HG02571 (cell line): ENCODE results near the gene ZNF135.
A peak's percentile ranks its signal among the peaks of the same experiment; 100 is the strongest.

Source experiments
- ATAC-seq: cut with Tn5 transposase; IDR thresholded peaks from one replicate; pipeline ENCODE4 v1.9.1; 2021; ENCODE audit warnings: mild to moderate bottlenecking, moderate library complexity; ENCODE audit not compliant: unreplicated experiment

ZNF135 gene

DNA sequence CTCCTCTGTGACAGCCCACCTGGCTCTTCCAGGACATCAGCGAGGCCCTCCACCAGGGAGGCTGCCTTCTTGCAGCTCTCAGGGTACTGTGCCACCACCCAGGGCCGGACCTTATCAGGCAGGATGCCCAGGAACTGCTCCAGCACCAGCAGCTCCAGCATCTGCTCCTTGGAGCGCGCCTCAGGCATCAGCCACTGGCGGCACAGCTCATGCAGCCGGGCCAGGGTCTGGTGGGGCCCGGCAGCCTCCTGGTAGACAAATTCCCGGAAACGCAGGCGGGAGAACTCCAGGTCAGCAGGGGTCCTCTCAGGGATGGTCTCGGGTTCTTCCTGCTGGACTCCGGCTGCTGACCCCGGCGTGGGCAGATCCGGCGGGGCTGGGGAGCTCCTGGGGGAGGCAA is 30.8 kb downstream of the ZNF135 start:
- no peak for ATAC-seq

DNA sequence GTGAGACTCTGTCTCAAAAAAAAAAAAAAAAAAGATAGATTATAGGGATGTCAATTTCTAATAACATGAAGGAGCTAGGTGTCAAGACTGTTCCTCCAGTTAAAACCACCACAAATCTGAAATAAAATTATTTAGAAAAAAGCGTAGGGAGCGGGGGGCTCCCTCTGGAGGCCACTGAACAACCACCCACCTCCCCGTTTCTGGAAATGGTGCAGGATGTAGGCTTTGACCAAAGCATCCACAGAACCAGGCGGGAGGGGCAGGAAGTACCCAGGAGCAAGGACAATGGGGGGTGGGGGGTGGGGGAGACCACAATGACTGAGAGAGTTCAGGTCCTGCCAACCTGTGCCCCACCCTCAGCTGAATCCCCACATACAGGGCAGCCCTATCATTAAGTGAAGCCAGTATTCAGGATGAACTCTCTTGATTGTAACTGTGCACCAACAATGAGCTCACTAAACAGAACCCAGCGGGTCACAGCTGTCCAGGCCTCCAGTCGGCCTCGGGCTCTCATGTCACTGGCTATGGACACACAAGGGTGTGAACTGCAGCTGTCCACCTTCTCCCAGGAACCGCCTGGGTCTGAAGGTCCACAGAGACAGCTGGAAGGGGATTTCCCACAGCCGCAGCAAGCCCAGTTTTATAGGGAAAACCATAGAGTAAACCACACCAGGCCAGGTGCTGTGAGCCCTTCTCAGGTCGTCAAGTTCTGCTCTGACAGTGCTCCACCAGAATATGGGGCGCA is 32.3 kb downstream of the ZNF135 start:
- ATAC-seq: no peak

DNA sequence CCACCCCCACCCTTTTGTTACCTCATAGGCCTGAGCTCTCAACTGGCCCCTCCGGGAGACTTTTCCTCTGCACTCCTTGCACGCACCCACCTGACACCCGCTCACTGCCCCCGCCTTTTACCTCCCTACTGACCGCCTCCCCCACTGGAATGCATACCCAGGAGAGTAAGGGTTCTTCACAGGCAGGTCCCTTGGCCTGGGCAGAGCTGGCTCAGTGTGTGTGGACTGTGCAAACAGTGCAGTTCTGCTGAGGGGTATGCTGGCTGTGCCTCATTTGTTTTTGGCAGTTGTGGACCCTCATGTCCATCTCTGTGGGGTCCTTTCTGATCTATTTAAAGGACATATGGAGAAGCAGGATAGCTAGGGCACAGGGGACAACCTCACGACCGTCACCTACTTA is 34.0 kb downstream of the ZNF135 start:
- ATAC-seq: no peak

DNA sequence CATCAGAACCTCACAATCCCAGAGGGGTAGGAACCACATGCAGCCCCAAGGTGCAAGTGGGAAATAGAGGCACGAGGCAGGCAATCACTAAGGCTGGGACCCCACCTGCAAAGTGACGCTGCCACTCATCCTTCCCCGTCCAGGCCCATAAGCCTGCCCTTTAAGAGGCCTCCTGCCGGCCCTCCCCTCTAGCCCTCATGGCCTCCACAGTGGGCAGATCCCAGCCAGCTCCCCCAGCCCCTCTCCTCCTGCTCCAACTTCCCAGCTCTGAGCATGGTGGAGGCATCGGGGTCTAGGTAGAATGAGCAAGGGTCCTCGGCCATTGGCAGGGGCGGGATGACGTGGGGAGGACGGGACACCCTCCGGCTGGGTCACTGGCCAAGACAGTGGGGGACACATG is 36.2 kb downstream of the ZNF135 start:
- ATAC-seq: no peak

DNA sequence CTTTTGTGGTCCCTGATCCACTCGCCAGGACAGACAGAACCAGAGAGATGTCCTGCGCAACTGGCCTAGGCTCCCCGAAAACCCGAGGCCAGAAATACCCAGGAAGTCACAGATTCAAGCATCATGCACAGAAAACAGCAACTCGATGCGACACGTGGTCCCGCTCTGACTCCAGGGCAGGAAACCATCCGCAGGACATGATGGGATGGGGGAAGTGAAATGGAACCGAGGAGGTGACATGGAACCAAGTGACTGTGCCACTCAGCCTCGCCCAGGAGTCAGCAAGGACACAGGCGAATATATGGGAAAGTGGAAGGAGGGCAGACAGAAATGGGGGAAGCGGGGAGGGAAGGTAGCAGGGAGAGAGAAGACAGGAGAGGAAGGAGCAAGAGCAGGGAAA is 37.8 kb downstream of the ZNF135 start:
- ATAC-seq: no peak

DNA sequence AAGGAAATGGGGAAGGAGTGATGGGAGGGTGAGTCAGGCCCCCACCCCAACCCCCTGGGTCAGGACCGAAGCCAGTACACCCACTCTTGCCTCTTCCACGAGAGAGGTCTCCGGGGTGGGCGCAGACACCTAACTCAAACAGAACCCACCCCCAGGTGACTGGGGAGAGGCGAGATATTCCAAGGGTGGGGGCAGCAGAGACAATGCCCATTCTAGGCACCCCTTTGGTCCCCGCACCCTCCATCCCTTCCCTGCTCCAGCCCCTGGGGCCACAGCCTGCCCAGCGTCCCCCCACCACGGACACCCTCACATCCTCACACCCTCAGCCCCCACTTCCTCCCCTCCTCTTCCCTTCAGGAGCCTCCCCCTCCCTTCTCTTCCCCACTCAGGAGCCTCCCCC is 38.3 kb downstream of the ZNF135 start:
- no peak for ATAC-seq

DNA sequence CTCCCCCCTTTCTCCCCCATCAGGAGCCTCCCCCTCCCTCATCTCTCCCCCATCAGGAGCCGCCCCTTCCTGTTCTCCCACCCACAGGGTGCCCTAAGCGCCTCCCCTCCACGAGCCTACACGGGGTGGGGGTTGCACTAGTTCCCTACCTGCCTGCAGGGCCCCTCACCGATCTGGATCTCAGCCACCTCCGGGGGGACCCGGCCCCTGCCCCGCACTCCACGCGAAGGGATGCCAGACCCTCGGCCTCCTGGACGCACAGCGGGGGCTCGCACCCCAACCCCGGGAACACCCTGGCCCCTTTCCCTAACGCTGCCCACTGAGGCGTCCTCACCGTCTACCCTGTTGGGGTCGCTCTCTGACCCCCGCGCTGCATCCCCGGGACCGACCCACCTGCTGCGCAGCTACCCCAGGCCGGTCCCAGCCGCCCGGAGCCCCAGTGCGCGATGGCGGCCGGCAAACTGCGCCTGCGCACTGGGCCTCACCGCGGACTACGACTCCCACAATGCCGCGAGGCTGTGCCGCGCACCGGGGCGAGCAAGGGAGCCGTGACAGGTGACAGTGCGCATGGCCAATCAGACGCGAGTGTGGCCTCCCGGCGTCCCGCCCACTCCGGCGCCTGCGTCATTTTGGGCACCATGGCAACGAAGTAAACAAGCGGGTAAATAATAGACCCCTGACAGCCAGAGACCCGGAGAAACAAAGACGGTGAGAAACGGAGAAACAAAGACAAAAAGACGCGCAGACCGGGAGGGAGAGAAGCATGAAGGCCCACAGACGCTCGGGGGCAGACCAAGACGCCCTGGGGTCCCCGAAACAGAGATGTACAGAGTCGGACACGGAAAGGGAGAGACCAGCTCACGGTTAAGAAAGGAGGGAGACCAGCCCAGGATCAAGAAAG is 38.9 kb downstream of the ZNF135 start, which contains the start of gene ZSCAN18:
ZSCAN18 (minus strand) TSS at position 451 of the 901 bp plus-strand sequence. CDS start 7,964 bp downstream, outside the sequence.
- ATAC-seq: peak; percentile 78

DNA sequence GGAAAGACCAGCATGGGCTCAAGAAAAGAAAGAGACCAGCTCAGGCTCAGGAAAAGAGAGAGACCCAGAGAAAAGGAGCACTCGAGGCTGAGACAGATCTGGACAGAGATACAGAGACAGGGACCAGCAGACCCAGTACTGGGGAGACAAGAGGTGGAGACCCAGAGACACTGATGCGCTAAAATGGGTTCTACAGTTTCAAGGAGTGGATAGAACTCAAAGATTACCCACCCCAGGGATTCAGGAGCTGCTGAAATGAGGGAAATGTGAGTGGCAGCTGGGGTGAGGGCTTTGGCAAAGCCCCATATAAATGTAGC is 39.6 kb downstream of the ZNF135 start:
- no peak for ATAC-seq

DNA sequence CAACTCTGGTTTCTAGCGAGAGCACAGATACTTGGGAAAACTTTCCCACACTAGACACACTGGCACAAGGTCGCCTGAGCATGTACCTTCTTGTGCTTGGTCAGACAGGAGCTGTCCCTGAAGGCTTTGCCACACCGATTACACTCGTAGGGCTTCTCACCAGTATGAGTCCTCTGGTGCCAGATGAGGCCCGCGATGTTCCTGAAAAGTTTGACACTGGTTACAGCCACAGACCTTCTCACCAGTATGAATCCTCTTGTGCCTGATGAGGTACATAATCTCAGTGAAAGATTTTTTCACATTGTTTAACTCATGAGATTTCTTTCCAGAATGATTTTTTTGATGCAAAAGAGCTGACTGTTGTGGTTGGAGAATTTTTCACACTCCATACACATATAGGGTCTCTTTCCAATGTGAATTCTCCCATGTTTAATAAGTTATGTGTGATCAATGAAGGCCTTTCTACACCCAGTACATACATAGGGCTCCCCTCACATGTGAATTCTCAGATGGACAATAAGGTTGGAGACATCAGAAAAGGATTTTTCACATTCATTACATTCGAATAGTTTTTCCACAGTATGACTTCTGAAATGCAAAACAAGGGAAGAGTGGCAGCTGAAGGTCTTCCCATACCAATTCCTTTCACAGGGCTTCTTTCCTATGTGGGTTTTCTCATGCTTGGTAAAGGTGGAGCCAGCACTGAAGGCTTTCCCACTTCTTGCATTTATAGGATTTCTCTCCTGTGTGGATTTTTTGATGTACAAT is 48.9 kb downstream of the ZNF135 start:
- ATAC-seq: no peak

DNA sequence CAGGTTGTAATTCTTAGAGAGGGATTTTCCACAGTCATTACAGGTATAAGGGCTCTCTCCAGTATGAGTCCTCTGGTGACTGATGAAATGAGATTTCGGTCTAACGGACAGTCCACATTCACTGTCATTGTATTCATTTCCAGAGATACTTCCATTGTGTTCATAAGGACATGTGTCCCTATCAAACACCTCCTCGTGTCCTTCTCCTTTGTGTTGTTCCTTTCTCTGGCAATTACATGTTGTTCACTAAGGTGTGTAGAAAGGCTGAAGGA is 49.4 kb downstream of the ZNF135 start:
- no peak for ATAC-seq

DNA sequence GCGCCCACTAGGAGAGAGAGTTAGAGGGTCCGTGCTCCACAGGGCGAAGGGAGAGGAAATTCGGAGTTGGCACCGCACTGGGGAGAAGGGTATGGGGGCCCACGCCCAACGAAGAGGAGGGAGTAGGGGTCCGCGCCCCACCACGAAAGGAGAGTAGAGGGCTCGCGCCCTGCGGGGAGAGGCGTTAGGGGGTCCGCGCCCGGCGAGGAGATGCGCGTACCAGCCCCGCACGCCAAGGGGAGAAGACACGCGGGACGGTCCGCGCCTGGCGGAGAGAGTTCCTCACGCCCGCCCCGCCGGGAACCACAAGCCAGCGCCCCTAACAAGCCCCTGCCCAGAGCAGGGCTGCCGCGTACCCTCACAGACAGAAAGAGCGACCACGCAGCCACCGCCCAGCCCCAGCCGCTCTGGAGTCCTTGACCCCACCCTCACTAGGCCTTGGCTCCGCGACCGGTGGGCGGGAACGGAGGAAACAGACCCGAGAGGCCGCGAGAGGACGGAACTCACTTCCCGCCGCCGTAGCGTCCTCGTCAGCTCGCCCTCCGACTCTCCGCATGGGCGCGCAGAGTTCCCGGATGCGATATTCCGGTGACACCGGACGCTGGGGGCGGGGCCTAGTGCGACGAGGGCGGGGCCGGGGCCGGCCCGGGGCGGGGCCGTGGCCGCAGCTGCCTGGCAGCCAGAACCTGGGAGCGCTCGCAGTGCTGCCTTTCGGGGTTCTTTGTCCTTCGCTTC is 58.9 kb downstream of the ZNF135 start:
- no peak for ATAC-seq

DNA sequence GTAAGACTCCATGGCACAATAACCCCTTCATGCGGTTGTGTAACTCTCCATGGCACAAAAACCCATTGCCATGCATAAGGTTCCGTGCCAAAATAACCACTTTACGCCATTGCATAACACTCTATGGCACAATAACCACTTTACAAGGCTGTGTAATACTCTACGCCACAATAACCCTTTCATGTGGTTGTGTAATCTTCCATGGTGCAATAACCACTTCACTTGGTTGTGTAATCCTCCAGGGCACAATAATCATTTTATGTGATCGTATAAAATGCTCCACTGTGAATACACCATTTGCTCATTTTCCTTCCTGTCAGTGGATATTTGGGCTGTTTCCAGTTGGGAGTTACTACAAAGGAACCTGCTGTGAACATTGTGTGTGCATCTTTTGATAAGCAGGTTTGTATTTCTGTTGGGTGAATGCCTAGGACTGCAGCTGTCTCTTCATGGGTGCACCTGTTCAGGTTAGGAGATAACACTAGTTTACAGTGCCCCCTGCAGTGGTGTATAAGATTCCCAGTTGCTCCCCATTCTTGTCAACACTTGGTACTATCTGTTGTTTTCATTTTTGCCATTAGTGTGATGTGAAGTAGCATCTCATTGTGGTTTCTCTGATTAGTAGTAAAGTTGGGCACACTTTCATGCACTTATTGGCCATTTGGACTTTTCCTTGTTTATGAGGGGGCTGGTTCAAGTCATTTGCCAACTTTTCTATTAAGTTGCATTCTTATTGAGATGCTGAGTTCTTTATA is 60.1 kb downstream of the ZNF135 start:
- ATAC-seq: no peak
